GM18507 (cell line): ENCODE measurements around the gene ALOX12.
"Not testable (repeated sequence)": the region's sequence is repeated elsewhere in the genome, so short reads cannot be mapped to it uniquely, and the experiment has no call there.

Source experiments
- DNase-seq: peaks from one replicate; pipeline ENCODE4 v3.0.0; 2011; ENCODE audit warnings: low read depth; ENCODE audit not compliant: insufficient read length; ENCODE audit errors: extremely low spot score
- FAIRE-seq: peaks from 2 replicates; lab custom pipeline; 2011; peaks lifted over from hg19 to GRCh38; lab: Jason Lieb, UNC

Gene ALOX12

DNA sequence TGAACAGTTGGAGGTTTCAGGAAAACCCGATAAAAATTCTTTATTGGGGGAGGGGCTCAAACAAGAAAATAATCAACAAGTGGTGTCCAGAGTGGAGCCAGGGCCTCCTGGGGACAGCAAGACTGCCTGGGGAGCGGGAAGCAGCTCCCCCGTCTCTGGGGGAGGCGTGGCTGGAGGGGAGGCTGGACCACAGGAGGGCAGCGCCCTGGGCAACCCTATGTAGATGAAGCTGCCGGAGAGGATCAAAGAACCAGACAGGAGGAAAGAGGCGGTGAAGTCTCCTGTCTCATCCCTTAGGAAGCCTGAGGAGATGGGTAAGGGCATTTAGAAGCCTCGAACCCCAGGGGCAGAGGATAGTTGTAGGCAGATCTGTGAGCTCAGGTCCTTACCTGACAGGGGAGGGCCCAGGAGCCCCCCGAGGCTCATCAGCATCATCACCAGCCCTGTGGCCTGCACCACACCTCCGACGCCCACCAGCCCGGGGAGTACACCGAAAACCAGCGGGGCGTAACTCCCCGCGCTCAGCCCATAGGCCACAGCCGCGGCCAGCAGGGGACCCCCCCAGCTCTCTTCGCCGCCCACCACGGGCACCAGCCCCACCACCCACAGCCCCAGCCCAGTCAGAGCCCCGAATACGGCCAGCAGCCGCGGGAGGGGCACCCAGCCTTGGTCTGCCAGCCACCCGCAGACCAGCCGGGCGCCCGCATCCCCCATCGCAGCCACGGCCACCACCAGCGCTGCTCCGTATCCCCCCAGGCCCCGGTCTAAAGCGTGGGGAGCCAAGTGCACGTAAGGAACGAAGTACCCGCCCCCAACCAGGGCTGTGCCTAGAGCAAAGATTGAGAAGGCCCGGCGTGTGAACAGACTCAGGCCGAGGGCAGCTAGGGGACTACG is 46.0 kb downstream of the ALOX12 start:
- DNase-seq (no peak), FAIRE-seq (no peak)

DNA sequence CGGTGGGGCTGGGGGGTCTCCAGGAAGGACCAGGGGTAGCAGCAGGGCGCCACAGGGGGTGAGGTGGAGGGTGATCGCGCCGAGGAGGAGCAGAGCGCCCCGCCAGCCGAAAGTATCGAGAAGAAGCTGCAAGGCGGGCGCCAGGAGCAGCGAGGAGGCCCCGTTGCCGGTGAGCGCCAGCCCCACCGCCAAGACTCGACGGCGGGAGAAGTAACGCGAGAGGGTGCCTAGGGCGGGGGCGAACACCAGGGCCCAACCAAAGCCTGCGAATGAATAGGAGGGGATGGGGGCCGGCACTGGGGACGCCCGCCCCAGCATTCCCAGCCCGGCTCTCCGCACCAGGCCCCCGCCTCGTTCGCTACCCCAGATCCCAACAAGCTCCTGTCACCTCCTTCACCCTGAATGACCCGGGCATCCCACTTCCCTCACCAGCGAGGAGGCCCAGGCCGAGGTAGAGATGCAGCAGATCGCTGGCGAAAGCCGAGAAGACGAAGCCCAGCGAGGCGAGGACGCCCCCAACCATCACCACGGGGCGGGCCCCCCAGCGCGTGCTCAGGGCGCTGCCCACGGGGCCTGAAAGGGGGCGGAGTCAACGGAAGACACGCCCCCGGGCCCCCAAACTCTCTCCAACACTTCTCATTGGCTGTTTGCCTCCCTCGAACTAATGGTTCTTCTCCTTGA is 46.8 kb downstream of the ALOX12 start:
- DNase-seq (no peak), FAIRE-seq (no peak)

DNA sequence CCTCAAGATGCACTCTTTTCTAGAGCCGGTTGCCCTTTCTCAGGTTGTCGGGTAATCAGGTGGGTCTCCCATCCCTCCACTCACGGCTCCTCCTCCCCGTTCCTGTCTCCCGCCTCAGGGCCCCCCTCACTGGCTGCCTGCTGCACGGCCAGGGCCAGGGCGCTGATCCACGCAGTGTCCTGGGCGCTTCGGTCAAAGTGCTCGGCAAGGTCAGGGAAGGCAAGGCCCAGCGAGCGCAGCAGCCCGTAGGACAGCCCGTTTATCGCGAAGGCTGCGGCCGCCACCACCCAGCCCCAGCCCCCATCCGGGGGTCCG is 47.3 kb downstream of the ALOX12 start:
- DNase-seq (no peak), FAIRE-seq (no peak)

DNA sequence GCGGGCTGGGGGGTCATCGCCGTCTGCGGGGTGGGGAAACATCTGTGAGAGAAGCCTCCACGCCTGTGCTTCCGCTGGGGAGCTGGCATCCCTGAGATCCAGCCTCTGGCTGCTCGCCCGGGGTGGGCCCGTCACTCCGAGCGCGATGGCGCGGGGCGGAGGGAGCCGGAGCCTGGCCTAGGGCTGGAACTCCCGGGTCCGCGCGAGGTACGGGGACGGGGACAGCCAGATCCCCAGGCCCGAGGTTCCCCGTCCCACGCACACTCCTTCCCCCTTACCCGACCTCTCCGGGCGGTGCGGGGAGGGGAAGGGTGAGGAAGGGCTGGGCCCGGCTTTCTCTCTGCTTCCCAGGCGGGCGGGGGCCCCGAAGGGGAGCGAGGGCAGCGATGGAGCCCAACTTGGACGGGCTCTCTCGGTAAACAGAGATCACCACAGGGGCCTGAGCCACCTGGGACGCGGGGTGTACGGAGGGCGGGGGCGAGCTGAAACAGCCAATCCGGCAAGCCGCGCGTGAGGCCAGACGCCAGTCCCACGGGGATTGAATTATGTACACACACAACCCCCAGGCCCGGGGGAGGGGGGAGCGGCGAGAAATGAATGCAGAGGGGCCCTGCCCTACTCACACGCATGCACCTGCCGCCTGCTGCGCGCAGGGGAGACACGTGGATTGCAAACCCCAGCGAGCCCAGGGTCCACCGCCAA is 47.8 kb downstream of the ALOX12 start, which contains the start of gene SLC16A11:
TSS of gene SLC16A11 (minus strand) at position 596 of the 702 bp plus-strand sequence. CDS start at position 17, 579 bp downstream.
- DNase-seq, result no peak
- FAIRE-seq, result no peak

DNA sequence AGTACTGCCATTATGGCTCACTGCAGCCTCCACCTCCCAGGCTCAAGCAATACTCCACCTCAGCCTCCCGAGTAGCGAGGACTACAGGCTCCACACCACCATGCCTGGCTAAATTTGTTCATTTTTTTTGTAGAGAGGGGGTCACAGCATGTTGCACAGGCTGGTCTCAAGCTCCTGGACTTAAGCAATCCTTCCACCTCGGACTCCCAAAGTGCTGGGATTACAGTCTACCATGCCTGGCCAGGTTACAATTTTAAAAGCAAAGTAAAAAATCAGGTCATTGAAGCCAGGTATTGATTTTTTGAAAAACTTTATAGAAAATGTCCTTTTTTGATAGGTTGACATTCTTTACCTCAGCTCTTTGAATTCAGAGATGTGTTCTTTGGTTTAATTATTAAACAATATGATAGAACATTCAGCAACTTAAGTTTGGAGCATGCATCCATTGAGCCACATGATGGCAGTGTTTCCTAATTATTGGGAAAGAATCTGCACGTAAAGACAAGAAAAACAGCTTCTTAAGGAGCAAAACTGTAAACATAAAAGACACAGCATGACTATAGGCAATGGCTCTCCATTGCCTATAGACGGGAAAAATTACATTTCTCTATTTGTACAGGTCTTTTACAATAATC is 49.8 kb downstream of the ALOX12 start:
- peak; percentile 47 for FAIRE-seq
- no peak for DNase-seq

DNA sequence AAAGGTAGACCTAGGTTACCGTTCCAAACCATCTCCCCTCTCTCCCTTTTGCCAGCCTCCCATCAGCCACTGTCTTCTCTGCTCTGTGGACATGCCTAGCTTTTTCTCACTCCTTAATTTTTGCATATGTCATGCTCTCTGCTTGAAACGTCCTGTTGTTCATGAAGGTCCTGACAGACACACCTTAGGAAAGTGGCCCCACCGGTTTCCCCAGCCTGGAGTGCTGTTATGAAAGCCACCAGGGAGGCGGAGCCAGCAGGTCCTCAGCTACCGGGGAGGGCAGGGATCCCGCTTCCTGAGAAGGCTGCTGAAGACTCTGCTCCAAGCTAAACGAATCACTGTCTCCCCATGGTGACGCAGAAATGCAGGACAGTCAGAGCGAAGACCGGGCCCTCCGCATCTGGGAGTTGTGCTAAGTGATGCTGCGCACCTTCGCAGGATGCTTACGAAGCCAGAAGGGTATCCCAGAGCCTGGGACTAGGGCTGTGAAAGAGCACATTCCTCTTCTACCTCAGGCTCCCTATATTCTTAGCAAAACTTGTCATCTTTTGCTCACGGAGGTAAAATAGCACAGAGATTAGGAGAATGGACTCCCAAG is 50.4 kb downstream of the ALOX12 start:
- no peak for FAIRE-seq
- no peak for DNase-seq

DNA sequence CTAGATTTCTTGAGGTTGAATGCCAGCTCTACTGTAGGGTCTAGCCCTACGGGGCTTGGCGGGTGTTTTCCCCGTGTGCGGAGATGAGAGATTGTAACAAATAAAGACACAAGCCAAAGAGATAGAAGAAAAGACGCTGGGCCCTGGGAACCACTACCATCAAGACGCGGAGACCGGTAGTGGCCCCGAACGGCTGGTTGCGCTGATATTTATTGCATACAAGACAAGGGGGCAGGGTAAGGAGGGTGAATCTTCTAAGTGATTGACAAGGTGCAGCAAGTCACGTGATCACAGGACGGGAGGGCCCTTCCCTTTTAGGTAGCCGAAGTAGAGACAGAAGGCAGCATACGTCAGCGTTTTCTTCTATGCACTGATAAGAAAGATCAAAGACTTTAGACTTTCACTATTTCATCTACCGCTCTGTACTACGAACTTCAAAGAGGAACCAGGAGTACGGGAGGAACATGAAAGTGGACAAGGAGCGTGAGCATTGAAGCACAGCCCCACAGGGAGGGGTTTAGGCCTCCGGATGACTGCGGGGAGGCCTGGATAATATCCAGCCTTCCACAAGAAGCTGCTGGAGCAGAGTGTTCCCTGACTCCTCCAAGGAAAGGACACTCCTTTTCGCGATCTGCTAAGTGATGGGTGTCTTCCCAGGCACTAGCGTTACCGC is 51.0 kb downstream of the ALOX12 start:
- FAIRE-seq, result peak; percentile 86
- not testable (repeated sequence) for DNase-seq

DNA sequence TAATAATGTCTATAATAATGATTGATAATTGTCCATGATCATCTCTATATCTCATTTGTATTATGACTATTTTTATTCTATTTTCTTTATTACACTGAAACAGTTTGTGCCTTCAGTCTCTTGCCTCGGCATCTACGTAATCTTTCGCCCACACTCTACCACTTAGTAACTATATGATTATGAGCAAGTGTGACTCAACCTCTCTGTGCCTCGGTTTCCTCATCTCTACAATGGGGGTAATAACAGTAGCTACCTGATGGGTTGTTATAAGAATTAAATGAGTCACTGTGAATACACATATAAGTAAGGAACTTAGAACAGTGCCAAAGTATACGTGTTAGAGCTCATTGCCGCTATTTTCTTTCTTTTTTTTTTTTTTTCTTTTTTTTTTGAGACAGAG is 51.7 kb downstream of the ALOX12 start:
- DNase-seq (no peak), FAIRE-seq (no peak)

DNA sequence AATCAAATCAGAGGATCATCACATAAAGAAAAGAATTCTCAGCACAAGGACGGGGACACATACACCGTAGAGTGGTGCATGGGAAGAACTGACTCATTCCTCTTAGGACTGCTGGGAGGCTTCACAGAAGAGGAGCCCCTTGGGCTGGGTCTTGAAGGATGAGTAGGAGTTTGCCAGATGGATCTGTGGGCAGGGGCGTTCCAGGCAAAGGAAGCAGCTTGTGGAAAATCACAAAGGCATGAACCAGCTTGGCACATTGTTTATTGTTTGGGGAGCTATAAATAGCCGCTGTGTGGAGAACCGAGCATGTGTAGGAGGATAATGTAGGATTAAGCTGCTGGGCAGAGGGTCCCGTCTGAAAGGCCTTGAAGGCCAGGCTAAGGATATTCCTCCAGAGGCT is 53.1 kb downstream of the ALOX12 start:
- FAIRE-seq (no peak), DNase-seq (no peak)

DNA sequence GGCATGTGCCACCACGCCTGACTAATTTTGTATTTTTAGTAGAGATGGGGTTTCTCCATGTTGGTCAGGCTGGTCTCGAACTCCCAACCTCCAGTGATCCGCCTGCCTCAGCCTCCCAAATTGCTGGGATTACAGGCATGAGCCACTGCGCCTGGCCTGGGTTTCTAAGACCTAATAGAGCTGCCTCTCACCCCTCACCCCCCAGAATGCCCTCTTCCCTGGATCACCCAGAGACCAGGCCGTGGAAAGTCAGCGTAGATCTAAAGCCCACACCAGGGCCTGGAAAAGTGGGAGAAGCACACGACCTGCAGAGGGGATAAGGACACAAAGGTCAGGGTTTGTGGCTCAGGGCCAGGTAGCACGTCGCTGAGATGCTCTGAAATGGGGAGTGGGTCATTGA is 54.7 kb downstream of the ALOX12 start:
- FAIRE-seq, DNase-seq: not testable (repeated sequence)

DNA sequence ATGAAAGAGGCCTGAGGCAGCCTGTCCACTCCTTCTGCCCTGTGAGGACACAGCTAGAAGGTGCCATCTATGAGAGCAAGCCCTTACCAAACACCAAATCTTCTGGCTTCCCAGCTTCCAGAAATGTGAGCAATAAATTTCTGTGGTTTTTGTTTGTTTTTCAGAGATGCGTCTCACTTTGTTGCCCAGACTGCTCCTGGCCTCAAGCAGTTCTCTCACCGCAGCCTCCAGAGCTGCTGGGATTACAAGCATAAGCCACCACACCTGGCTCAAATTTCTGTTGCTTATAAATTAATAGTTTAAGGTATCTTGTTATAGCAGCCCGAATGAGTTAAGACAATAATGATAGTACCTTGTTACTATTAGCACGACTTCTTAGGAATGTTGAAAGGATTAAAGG is 60.5 kb downstream of the ALOX12 start:
- no peak for FAIRE-seq

DNA sequence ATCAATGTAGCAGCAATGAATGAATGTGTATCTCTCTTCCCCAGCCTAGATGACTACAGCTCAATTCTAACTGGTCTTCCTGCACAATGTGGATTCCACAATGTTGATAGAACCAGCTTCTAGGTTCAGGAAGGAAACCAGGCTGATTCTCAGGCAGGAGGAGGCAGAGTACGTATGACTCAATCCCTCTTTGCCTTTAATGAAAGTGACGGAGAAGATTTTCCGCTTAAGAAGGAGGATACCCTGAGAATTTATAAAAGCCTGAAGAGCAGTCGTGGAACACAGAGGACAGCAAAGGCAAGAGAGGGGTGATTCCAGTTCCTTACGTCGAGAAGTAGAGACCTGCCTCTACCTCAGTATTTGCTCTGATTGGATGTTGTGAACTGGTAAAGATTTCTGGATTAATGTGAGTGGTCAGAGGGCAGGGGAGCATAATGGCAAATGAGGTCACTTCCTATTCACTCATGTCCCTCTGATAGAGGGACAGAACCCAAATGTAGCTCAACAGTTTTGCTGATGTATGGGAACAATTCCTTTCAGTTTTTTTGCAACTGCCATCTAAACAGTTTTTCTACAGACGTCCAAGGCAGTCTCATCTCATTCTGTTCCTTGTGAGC is 63.1 kb downstream of the ALOX12 start:
- no peak for DNase-seq
- FAIRE-seq, result no peak

More for the DNA sequence above, 60.5 kb downstream of the ALOX12 start:
- no peak for DNase-seq
